Muscle of arm (tissue), 12 donors: ENCODE results near the gene COL10A1. TPM values are rescaled to one million over a fixed set of nuclear protein-coding genes. Genes with fewer than 3 reads are reported as not detected.
"Not testable (repeated sequence)": the region's sequence is repeated elsewhere in the genome, so short reads cannot be mapped to it uniquely, and the experiment has no call there.

Source experiments
- DNase-seq: peaks from one replicate; pipeline ENCODE4 v3.0.0-alpha.2; 2013
- polyA plus RNA-seq, 12 donors: library from polyadenylated mRNA; unstranded; fragments of 120-200 nt; gene quantifications; one replicate each; pipeline ENCODE4 v1.2.1, GENCODE V29; 2013; ENCODE audit not compliant: insufficient read length in 12 of 12

Gene COL10A1
- polyA plus RNA-seq, 12 donors = 0.19 to 0.90 (median 0.41) TPM; not detected in 2

DNA sequence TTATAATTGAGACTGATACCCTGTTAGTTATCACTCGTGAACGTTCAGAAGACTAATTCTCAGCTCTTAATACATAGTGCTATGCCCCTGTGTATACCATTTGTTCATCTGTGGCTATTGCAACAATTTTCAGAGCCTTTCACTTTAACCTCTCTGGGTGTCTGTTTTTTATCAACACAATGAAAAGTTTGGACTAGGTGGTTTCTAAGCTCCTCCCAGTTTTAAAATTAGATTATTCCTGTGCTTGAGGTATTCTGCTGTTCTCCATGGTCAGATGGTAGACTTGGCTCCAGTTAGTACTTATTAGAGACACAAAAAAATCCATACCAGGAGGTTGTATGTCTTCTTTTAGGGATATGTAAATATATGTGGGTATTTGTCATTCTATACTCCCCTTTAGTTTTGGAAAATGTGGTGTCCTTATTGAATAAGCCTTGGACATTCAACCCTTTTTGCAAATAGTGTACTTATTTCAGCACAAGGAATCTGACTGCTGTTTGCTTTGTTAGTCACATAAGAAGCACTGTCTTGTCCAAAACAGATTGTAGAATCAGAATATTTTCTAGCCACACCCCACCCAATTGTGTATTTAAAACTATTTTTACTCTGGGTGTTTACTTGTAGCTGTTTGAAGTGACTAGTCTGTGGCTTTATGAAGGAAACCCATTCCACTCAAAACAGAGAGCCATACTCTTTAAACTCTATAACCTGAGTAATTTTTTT lies 2.0 kb upstream of the COL10A1 start:
- DNase-seq = no peak

GRCh38 chr6:116120430-116120829 lies 5.5 kb downstream of the COL10A1 start:
- DNase-seq = no peak

GRCh38 chr6:116118608-116119007 lies 7.3 kb downstream of the COL10A1 start:
- DNase-seq = no peak

- no peak for DNase-seq
These were observed 10.2 kb downstream of the COL10A1 start for GRCh38 chr6:116115781-116116180.

DNA sequence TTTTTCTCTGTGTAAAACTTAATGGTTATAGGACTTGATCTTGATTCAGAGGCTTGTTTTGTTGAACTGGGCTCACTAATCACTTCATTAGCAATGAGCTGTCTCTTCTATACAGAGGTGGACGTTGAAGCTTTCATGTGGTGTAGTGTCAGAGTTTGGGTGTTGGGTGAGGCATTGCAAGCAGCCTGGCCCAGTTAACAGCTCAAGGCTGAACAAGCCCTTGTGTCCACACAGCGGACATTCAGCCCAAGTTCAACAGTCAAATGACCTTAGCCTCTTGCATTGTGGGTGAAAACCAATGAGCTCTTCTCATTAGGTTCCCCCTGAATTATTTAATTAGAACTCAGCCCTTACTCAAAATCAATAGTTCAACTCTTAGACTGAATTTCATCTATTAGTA lies 12.5 kb downstream of the COL10A1 start:
- no peak for DNase-seq

DNA sequence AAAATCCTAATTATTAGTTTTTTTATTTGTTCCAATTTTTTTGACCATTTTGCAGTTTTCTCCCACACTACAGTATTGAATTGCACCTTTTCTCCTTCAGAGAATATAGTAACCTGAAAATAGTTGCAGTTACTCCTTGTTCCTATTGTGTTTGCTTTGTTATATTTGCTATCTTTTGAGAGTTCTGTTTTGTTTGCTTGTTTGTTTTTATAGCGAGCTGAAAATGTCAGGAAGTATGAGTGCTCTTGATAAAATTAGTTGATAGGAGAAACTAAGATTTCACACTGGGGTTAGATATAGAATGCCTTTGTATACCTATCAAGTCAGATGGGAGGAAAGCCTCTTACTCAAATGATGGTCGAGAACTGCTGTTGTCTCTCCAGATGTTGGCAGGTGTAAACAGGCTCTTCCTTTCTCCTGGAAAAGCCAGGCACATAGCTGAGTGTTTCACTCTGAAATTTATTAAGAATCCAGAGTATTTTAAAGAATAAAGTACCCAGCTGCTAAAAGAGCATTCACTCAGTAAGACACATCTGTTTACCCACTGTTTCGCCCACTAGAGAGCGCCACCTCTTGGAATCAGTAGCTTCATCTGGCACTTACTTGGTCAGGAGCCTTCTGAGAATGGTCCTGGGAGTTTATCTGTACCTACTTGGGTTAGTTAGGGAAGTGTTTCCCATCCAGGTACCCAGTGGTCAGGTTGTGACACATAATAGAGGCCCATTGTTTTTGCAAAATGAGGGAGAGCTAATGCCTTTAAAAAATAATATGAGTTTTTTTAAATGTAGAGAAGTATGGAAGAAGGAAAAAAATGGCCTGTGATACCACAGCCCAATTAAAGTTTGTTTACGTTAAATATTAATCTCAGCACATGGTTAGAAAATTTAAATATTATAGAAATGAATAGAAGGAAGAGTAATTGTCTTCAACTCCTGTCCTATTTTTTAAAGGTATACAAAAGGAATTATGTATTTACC lies 14.1 kb downstream of the COL10A1 start:
- no peak for DNase-seq

- no peak for DNase-seq
These were observed 17.1 kb downstream of the COL10A1 start for GRCh38 chr6:116108836-116109235.

GRCh38 chr6:116106146-116106545 lies 19.8 kb downstream of the COL10A1 start:
- no peak for DNase-seq

DNA sequence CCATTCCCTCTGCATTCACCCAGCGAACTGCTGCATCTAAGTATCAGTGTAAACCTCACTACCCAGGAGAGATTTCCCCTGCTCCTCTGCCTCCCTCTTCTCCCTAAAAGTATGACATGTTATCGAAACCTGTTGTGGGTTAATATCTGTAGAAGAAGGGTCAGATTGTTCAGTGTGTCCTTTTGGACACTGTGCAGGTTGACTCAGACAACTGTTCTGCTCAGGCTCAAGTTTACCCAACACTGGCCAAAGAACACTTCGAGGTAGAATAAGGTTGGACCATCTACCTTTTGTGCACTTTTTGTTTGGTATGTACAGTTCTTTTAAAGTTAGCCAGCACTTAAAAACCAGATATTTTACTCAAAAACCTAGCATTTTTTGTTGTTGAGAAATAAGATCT lies 20.7 kb downstream of the COL10A1 start:
- no peak for DNase-seq

DNA sequence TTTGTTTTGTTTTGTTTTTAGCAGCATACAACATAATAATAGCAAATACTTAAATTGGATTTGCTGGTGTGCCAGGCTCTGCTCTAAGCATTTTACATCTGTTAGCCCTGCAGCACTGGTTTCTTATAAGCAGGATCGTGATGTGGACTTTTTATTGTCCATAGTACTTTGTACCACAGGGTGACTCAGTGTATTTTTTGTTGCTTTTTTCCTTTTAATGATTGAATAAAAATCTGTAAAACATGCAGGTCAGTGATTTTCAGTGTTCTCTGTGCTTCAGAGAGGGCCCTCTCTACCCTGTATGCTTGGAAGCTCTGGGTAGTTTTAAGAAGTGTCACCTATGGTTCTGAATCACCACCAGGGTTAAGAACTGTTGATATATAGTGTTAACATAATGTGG lies 21.3 kb downstream of the COL10A1 start:
- DNase-seq = no peak

GRCh38 chr6:116102873-116103272 lies 23.1 kb downstream of the COL10A1 start:
- no peak for DNase-seq

DNA sequence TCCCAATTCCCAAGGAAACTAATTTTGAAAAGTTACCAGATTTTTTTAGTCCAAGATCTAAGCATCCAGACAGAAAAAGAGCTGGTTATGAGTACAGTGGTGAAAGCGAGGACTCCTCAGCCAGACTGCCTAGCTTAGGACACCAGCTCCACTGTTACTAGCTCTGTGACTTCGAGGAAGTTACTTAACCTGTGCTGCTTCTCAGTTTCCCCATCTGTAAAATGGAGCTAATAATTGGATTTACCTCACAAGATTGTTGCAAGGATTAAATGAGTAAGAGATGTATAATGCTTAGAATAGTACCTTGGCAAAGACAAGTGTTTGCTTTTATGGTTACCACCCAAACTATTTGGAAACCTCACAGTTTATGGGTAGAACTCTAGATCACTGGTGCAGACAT lies 24.1 kb downstream of the COL10A1 start:
- DNase-seq = no peak

- DNase-seq = no peak
These were observed 24.6 kb downstream of the COL10A1 start for GRCh38 chr6:116101302-116101718.

- DNase-seq = peak; percentile 85
These were observed 25.3 kb downstream of the COL10A1 start, which contains the start of gene NT5DC1 for GRCh38 chr6:116100419-116101301. Gene NT5DC1, plus strand, starts transcription at chr6:116100853. Its CDS starts 78 bp downstream, at chr6:116100931.

GRCh38 chr6:116099036-116099435 lies 26.9 kb downstream of the COL10A1 start:
- no peak for DNase-seq

GRCh38 chr6:116096979-116097816 lies 28.7 kb downstream of the COL10A1 start:
- no peak for DNase-seq

DNA sequence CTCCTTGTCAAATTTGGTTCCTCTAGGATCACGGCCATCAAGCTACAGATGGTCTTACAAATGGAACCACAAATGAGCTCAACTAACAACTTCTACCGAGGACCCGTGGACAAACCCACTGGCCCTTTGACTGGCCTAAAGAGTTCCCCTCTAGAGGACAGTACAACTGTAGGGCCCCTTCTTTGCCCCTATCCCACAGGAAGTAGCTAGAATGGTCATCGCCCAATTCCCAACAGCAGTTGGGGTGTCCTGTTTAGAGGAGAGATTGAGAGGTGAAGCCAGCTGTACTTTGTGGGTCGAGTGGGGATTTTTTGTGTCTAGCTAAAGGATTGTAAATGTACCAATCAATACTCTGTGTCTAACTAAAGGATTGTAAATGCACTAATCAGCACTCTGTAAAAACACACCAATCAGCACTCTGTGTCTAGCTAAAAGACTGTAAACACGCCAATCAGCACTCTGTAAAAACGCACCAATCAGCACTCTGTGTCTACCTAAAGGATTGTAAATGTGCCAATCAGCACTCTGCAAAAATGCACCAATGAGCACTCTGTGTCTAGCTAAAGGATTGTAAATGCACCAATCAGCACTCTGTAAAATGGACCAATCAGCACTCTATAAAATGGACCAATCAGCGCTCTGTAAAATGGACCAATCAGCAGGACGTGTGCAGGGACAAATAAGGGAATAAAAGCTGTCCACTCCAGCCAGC lies 29.7 kb downstream of the COL10A1 start:
- DNase-seq = not testable (repeated sequence)

DNA sequence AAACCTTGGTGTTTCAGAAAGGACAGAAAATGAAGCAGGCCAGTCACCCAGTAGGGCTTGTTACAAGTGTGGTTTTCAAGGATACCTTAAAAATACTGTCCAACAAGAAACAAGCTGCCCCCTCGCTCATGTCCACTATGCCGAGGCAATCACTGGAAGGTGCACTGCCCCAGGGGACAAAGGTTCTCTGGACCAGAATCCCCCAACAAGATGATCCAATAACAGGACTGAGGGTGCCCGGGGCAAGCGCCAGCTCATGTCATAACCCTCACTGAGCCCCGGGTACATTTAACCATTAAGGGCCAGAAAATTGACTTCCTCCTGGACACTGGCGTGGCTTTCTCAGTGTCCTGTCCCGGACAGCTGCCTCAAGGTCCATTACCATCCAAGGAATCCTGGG lies 31.9 kb downstream of the COL10A1 start:
- no peak for DNase-seq

DNA sequence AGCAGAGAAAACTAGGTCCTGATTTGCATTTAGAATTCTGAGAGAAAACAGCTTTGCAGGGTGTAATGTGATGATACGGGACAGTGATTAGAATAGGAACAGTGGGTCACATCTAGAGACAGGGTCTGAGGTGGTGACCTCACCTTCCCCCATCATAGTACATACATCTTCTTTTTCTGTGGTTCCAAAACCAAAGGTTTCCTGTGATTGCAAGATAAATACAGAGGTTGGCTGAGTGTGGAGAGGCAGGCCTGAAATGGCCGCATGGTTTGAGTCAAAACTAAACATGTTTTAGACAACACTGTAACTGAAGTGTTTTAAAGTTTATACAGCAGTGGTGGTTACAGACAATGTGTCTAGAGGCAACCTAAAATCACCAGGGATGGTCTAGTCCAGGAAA lies 35.7 kb downstream of the COL10A1 start:
- DNase-seq = no peak

- DNase-seq = no peak
These were observed 37.0 kb downstream of the COL10A1 start for GRCh38 chr6:116088946-116089345.
